ENCODE measurements around the gene GGT7.
"Not testable (repeated sequence)": the region's sequence is repeated elsewhere in the genome, so short reads cannot be mapped to it uniquely, and the experiment has no call there.

GGT7 gene

DNA sequence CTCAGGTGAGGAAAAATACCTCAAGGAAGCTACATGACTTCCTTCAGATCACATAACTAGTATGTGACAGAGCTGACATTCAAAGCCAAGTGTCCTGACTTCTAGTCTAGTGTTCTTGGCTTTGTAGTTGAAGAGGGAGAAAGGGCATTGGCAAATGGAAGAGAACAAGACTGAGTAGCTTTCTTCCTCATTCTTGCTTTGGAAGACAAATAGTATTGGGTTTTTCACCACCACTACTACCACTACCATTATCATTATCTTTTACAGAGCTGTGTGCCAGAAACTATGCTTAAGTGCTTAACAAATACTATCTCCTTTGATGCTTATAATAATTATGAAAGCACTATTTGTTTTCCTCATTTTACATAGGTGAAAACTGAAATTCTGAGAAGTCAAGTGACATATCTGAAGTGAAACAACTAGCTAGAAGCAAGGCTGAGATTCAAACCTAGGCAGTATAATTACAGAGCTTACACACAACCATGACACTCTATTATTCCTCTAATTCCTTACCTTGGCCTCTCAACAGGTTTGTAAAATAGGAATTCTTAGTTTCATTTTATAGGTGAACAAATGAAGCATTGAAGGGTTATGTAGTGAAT, 10.5 kb upstream of the GGT7 start:
- DNase-seq, result no peak

DNA sequence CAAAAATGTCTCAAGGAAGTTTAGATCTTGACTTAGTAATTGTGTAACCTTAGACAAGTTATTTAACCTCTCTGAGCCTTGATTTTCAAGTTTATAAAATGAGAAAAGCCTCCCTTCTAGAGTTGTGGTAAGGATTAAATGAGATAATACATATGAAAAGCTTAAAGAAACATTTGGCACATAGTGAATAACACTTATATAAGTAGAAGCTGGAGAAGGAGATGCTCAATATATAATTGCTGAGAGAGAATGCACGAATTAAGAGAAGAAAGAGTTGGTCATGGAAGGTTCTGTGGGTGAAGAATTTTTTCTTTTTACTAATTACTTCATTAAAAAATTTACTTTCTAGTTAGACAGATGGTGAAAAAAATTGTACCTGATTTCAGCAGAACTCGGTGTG, 9.0 kb upstream of the GGT7 start:
- DNase-seq, result no peak

DNA sequence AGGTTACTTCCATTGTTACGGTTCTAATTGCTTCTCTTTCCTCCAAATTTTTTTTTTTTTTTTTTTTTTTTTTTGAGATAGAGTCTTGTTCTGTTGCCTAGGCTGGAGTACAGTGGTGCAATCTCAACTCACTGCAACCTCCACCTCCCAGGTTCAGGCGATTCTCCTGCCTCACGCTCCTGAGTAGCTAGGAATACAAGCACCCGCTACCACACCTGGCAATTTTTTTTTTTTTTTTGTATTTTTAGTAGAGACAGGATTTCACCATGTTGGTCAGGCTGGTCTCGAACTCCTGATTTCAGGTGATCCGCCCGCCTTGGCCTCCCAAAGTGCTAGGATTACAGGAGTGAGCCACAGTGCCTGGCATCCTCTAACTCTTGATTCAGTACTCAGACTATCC, 8.3 kb upstream of the GGT7 start:
- DNase-seq, result not testable (repeated sequence)

DNA sequence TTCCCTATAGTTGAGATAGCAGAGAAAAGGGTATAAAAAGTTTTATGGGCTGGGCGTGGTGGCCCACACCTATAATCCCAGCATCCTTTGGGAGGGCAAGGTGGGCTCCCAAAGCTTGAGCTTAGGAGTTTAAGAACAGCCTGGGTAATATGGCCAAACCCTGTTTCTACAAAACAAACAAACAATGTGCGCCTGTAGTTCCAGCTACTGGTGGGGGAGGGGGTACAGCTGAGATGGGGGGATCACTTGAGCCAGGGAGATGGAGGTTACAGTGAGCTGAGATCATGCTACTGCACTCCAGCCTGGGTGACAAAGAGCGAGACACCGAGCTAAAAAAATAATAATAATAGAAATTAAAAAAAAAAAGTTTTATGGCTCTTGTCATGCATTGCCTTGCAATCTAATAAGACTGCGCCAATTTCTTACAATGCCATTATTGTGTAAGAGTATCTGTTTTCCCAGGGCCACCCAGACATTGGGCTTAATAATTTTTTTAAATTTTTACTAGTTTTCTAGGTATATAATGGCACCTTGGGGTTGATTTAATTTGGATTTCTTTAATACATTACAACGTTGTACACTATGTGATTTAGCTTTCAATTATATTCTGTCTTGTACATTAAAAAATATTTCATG, 7.7 kb upstream of the GGT7 start:
- DNase-seq, result no peak

DNA sequence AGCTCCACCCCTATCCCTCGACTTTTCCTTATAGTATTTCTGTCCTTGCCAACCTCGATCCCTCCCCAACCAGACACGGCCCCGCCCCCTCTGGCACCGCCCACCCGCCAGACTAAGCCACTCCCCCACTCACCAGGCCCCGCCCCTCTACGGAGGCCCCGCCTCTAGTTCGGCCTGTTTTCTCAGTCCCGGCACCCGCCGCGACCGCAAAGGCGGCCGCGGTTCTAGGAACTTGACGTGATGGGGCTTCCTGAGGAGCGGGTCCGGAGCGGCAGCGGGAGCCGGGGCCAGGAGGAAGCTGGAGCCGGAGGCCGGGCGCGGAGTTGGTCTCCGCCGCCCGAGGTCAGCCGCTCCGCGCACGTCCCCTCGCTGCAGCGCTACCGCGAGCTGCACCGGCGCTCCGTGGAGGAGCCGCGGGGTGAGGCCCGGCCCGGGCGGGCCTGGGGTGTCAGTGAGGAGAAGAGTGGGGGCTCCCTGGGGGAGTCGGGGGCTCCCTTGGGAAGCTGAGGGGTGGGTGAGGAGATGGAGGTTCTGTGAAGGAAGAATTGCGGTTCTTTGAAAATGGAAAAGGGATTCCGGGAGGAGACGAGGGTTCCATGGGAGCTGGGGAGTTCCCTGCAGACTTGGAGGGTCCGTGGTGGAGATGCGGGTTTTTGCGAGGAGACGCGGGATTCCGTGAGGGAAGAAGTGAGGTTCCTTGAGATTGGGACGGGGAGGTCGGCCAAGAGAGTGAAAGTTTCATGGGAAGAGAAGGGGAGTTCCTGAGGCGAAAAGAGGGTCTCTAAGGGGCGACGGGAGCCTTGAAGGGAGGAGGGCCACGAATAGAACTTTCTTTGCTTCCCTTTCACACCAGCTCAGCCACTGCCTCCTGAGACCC, 4.0 kb upstream of the GGT7 start, which contains the start of gene ACSS2:
Gene ACSS2 (plus strand): TSS at position 207 of the 877 bp plus-strand sequence. CDS start 34 bp downstream, at position 241.
- DNase-seq, result no peak

DNA sequence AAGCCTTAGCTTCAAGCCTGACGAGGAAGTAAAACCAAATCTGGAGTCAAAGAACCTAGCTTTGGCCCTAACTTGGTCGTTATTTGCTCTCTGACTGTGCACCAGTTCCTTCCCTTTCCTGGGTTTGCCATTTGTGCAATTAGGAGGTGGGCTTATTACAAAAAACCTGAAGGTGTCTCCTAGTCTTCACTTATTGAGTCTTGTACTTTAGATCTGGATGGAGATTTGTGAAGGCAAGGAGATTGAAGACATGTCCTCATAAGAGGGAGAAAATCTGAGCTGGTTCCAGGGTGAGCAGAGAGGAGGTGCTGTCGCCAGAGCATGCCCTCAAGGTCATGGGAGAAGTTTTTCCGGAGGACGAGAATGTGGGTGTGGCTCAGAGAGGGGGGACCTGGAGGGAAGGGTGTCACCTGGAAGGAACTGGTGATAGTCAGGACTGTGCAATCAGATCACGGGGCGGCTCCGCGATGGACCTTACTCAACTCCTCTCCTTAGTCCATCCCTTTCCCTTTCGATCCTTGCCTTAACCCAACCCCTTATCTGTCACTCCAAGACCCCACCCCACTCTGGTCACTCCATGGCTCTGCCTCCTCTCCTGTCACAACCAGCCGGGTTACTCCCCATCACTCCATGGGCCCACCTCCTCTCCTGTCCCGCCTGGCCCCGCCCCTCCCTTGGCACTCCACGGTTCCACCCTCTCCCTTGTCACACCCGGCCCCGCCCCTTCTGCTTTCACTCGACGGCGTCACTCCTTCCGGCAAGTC, 3.2 kb upstream of the GGT7 start:
- peak; percentile 98 for DNase-seq

DNA sequence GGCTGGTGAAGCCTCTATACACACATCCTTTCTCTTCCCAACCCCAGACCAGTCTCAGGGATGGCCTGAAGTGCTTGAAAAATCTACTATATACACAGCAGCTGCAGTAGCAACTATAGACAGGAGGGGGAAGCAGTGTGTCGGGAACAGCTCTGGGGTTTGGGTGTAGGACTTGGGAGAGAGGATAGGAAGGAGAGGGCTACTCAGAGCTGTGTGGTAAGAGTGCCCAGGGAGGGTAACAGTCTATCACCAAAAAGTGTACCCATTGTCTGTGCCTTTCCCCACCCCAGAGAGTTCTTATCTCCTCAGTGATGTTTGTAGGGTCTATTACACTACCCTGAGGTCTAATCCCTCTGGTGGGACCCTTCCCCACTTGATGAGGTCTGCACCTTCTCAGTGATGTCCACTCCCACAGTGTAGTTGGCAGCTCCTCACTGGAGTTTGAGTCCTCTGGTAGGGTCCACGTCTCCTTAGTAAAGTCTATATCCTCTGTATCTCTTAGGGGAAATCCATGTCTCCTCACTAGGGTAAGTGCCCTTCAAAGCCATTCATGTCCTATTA, 1.5 kb upstream of the GGT7 start:
- peak; percentile 68 for DNase-seq

DNA sequence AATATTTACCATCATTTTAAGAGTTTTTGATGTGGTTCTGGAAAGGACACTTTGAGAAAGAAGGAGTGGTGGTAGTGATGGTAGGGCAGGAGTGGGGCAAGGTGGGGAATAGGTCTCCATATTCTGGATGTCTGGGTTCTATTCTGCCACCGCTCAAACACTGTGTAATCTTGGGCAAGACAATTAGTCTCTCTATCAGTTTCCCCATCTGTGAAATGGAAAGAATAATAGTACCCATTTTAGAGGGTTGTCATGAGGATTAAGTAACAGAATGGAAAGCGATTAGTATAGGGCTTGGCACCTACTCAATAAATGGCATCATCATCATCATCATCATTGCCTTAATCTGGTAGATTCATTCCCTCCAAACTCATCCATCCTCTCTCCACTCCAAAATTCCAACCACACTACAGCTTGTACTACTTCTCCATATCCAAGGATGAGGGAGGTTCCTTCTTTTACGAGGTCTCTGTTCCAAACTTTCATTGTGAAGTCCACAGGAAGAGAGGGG, 982 bp upstream of the GGT7 start:
- no peak for DNase-seq

DNA sequence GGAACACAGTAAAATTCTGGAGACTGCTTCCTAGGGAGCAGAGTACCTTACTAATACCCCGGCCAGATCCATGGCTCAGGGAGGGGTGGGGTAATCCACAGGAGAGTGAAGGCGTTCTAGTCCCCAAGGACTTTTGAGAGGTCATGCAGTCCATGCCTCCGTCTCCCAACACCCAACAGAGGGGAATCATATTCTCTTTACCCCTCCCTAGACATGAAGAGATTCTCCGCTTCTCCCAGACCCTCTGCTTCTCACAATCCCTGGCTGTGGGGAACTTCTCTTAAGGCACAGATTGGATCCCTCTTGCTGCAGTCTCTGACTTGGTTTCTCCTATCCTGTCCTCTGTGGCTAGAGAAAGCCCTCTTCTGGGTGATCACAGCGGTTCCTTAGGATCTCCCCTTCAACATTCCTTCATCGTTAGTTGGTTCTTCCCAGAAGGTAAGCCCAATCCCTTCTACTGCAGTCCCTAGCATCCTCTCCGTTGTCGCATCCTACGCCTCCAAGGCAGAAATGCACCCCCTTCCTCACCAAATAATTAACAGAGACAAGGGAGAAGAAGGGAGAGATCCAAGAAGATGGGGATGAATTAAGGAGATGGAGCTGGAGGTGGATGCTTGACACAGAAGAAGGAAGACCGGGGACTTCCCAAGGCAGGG, 562 bp downstream of the GGT7 start:
- DNase-seq, result no peak

DNA sequence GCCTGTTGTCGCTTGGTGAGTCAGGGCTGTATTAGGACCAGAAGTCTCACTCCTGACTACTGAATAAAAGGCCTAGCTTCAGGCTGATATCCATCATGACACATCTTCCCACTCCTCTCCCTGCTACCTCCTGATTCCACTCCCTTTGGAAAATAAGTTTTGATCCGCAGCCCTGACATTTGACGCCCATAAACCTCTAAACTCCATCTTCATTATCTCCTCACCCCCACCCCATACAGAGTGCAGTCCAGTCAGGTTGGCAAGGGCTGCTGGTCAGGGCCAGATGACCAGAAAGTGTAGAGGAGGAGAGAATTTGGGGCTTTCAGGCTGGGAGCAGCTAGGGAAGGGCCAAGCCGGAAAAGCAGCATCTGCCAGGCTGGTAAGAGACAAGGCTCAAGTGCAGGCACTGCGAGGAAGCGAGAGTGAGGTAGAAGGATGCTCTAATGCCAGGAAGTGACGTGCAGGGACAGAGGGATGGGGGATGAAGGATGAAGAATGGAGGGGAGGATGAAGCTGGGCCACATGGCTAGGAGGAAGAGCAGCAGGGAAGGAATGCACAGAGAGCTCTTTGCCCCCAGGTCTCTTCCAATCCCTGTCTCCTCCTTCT, 1.2 kb downstream of the GGT7 start:
- DNase-seq, result no peak

DNA sequence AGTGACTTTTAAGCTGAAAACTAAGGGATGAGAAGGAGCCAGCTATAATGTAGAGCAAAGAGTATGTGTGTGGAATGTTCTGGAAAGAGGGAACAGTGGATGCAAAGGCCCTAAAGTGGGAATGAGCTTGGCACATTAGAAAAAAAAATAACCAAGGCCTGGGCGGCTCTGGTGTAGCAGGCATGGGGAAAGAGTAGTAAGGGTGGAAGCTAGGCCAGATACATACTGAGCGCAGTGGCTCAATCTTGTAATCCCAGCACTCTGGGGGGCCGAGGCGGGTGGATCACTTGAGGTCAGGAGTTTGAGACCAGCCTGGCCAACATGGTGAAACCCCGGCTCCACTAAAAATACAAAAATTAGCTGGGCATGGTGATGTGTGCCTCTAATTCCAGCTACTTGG, 8.4 kb downstream of the GGT7 start:
- no peak for DNase-seq

DNA sequence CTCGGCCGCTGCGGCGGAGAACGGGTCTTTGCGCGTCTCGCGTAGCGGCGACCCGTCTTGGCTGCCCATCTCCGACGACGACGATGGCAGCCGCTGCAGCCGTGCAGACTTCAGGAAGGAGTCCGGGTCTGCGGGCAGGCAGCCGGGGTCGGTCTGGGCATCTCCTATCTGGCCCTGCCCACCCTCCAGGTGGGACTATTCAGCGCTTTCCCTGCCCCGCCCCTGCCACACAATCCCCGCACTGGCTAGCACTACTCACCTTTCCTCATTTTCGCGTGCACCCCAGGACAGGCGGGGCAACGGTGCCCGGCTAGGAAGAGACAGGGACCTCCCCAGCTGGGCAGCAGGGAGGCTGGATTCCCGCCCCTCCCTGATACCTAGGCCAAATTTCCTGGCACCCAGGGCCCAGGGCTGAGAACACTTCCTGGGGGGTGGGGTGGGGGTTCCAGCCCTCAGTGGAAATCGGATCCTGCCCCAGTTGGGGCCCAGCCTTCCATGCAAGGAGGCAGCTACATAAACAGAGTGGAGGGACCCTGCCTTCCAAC, 9.2 kb downstream of the GGT7 start:
- no peak for DNase-seq

DNA sequence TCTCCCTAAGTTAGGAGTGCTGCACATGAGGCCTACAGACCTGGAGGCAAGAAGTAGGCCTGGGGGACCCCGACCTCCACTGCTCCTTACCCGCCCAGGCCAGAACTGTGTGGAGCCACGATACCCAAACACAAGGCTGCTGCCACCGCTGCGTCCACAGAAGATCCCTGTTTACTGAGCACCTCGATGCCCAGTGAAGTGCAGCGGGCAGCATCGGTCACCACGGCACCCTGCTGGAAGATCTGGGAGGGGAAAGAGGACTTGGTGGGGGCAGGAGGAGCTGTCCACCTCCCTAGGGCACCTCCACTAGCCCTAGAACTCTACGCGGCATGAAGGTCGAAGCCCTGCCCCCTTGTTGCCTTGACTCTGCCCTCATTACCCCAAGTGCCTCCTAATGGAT, 9.9 kb downstream of the GGT7 start:
- no peak for DNase-seq

DNA sequence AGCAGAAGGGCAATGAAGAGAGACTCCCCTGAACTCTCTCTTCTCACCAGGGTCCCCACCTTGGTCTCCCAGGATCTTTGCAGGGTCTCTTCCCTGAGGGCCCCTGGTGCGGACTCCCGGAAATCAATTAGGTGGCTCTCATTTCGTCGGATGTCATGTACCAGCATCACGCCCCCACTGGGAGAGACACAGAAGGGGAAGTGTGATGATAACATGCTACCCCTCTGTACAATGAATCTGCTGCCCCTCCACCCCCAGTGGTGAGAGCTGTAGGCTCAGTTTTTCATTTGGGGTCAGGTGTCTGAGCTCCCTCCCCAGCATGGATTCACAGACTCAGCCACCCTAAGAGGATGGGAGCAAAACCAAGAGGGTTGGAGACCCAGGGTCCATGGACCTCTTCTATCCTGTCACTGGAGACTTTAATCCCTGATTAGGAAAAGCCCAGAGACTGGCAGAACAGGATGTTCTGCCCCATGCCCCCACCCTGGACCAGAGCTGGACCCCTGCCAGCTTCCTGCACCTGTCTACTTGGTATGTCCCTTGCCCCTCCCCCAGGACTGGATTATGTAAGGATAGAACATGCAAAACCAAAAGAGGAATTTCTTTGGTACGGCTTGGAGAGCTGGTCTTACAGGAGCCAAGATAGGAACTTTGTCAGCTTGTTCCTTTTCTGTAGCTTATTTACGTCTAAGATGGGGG, 11.1 kb downstream of the GGT7 start:
- no peak for DNase-seq

DNA sequence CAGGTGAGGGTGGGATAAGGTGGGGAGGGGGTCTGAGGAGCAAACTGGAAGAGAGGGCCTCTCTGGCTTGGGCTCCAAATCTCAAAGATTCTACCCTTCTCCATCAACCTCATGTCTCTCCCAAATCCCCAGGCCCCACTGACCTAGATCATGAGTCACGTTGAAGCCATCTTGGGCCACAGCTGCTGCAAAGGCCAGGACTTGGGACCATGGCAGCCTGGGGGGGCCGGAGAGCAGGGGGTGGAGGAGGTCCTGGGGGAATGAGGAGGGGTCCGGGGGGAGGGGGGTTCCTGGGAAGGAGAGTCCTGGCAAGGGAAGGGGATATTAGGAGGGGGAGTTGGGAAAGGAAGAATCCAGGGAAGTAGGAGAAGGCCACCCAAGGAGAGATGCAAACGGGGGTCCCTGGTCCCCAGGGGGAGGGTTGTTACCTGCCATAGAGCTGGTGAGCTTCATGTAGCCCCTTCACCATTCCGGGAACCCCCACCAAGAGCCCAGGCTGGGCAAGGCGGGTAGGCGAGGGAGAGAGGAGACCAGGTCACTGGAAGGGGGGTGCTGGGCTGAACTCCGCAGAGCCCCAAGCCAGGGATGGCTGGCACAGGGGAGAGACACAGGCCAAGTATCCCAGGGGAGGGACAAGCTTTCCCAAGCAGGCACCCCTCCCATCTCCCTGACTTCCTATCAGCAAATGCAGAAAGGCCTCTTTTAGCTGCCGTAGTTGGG, 12.7 kb downstream of the GGT7 start:
- DNase-seq, result no peak

DNA sequence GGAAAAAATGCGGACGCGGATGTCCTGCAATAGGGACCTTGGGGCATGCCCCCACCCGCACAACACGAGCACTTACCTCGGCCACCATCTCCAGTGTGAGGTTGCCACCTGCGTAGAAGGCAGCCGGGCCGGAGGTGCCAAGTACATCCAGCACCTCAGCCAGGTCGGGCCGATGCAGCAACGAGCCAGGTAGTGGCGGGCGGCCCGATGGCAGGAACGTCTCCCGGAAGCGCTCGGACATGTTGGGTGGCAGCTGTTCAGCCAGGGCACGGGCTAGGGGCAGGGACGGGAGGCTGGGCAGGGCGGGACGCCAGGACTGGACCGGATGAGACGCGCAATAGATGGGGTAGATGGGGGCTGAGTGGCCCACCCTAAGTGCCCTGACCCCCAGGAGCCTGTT, 13.3 kb downstream of the GGT7 start:
- DNase-seq, result no peak

DNA sequence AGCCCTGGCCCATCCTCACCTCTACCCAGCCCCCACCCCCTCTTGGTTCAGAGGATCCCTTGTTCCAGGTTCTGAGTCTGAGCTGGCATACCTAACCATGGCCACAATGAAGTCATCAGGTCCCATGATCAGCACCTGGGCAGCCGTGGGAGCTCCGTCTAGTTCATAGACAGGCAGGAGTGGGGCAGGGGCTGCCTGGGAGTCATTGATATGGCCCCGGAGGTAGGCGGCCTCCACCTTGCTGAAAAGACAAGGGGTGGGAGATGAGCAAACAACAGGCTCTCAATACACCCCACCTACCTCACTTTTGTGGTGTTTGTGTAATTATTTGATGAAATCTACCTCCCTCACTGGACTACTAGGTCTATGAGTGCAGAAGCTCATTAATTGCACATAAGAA, 20.4 kb downstream of the GGT7 start:
- no peak for DNase-seq

DNA sequence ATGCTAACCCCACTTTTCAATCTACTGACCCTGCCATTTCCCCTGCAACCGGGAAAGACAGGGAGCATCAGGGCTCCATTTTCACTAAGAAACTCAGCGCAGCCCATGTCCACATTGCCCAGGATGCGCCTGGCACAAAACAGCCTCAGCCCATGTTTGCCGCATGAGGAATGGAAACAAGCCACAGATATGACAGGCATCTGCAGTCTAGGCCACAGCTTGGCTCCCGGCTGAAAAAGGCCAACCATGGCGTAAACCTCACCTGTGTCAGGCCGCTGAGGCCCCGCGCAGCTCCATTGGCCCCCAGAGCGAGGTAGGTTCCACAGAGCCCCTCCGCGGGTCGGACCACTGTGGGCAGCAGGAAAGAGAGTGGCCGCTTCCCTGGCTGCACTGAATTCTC, 21.7 kb downstream of the GGT7 start:
- DNase-seq, result no peak

DNA sequence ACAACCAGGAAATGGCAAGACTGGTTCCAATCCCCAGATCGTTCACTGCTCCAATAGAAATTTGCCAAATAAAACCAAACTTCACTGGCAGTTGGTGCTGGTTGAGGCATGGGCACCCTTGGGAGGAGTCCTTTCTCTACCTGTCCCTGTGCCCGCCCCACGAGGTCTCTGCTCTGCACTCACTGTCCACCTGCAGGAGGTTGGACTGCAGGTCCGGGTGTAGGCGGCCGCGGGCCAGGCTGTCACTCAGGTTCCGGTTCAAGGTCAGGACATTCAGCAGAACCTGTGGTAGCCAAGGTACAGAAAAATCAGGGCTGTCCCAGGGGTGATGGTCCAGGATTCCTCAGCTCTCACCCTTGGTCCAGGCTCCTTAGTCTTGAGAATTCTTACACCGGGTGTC, 22.9 kb downstream of the GGT7 start:
- DNase-seq, result no peak

DNA sequence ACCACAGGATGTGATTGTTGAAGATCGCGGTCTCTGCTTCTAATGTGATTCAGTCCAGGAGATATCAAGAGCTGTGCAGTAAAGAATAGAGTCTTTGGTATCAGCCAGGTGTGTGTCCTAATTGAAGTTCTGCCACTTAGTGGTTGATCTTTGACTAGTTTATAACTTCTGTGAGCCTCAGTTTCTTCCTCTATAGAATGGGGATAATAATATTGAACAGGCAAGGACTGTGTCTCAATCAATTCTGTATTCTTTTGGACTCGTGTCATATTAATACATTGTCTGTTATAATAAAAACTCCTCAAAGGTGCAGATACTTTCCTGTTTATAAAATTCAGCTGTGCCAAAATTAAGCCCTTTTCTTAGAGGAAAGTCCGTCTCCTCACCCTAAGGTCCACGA, 24.1 kb downstream of the GGT7 start:
- no peak for DNase-seq

Measured in NCI-H1436 (cell line).